Motor neuron (in vitro differentiated cells): ENCODE data around the gene MYO16. TPM values are rescaled to one million over a fixed set of nuclear protein-coding genes. Genes with fewer than 3 reads are reported as not detected.

ENCODE experiments used
- ATAC-seq, 8 experiments: fragments of 200-7000 bp; cut with Tn5 transposase; replicated peaks in 6 of 8; 2 replicates each; pipeline ENCODE4 v1.8.0; 2021; ENCODE audit warnings: mild to moderate bottlenecking in 8 of 8, moderate library complexity in 8 of 8
- H3K27ac ChIP-seq, 2 donors: fragments of 250-450 bp; sonication (Bioruptor Pico); 2 replicates each; pipeline ENCODE4 v1.9.0; 2021; ENCODE audit warnings: antibody characterized with exemption in 2 of 2, mild to moderate bottlenecking in 2 of 2, moderate library complexity in 1 of 2
- H3K4me1 ChIP-seq, 2 donors: fragments of 250-450 bp; sonication (Bioruptor Pico); replicated peaks in 1 of 2; 2 replicates each; pipeline ENCODE4 v1.6.1; 2021; ENCODE audit warnings: antibody characterized with exemption in 2 of 2, mild to moderate bottlenecking in 2 of 2, moderate library complexity in 1 of 2
- H3K4me3 ChIP-seq, 5 donors: fragments of 250-450 bp; sonication (Bioruptor Pico); 2 replicates each; pipeline ENCODE4 v1.9.0; 2021; ENCODE audit warnings: antibody characterized with exemption in 5 of 5, mild to moderate bottlenecking in 5 of 5, moderate library complexity in 4 of 5
- WGBS, 10 experiments: fragments of 450-650 bp; shearing (Covaris generic); methylation state at CpG; one replicate each; pipeline ENCODE4 v1.0.0; 2022; 5-methylcytosine and 5-hydroxymethylcytosine counted together
- in situ Hi-C, 9 experiments: fragments of 400-800 bp; cut with MboI; loops; one replicate each; pipeline ENCODE4 v1.15.0; 2021; ENCODE audit warnings: low sequenced_read_pairs in 9 of 9, low pct_unique_long_range_greater_than_20kb in 2 of 9; ENCODE audit not compliant: unreplicated experiment in 9 of 9
- total RNA-seq, 8 experiments: library from RNA; unstranded; fragments of 300-600 nt; gene quantifications; 2 replicates each; pipeline versions ENCODE4 v1.2.3 to v1.2.4, GENCODE V29; 2022

MYO16 gene
- total RNA-seq, 8 experiments from 2014 or later: 0.18 to 16.0 (median 6.2) TPM

GRCh38 chr13:109246001-109246400 lies 616.6 kb downstream of the MYO16 start:
- in situ Hi-C loops: no loop called here
- 100% methylated on average over 1 of the region's 1 CpG; no CpG with 5 or more reads in 2 of the 10 experiments for WGBS, 10 experiments
- ATAC-seq: no peak

GRCh38 chr13:109249780-109250528 lies 620.5 kb downstream of the MYO16 start:
- WGBS, 10 experiments: 46 to 100% (median 82%) methylated on average over 1 to 4 of the region's 4 CpGs; no CpG with 5 or more reads in 1 of the 10 experiments
- Histone ChIP-seq H3K27ac (no peak overlapping the region), H3K4me1 (peaks cover 5 to 11% of the 10 kb centered on the region in 2 donors), H3K4me3 (no peak overlapping the region)
- in situ Hi-C loops: no loop called here
- ATAC-seq: peak in 1 of 8 experiments; percentile 53

More at GRCh38 chr13:109246001-109246400, 616.6 kb downstream of the MYO16 start:
- Histone ChIP-seq H3K27ac (no peak overlapping the region), H3K4me1 (peaks cover 7 to 8% of the 10 kb centered on the region in 2 donors), H3K4me3 (no peak overlapping the region)

- ATAC-seq: no peak
- WGBS, 10 experiments: 0 to 100% (median 71%) methylated on average over 2 of the region's 2 CpGs; no CpG with 5 or more reads in 1 of the 10 experiments
- Histone ChIP-seq H3K4me3 (no peak overlapping the region), H3K27ac (no peak overlapping the region), H3K4me1 (peaks cover 5 to 13% of the 10 kb centered on the region in 2 donors)
- in situ Hi-C loops: no loop called here
These were observed 622.5 kb downstream of the MYO16 start for GRCh38 chr13:109251956-109252355.

GRCh38 chr13:109253316-109253715 lies 623.9 kb downstream of the MYO16 start:
- no peak overlapping the region for H3K27ac ChIP-seq
- H3K4me3 ChIP-seq: no peak overlapping the region
- in situ Hi-C loops: no loop called here
- peaks cover 5 to 15% of the 10 kb centered on the region in 2 donors for H3K4me1 ChIP-seq
- no peak for ATAC-seq
- 17 to 100% (median 80%) methylated on average over 1 of the region's 1 CpG; no CpG with 5 or more reads in 3 of the 10 experiments for WGBS, 10 experiments

GRCh38 chr13:109254274-109254673 lies 624.9 kb downstream of the MYO16 start:
- H3K4me3 ChIP-seq: no peak overlapping the region
- H3K4me1 ChIP-seq: peaks cover 5 to 15% of the 10 kb centered on the region in 2 donors
- ATAC-seq: peak in 5 of 8 experiments; percentile 39 to 79 (median 67)
- no peak overlapping the region for H3K27ac ChIP-seq
- in situ Hi-C loops: no loop called here
- WGBS, 10 experiments: 0 to 100% (median 50%) methylated on average over 1 of the region's 1 CpG; no CpG with 5 or more reads in 4 of the 10 experiments

- 20 to 100% (median 89%) methylated on average over 1 to 4 of the region's 4 CpGs for WGBS, 10 experiments
- in situ Hi-C loops: no loop called here
- no peak overlapping the region for H3K27ac ChIP-seq
- H3K4me3 ChIP-seq: no peak overlapping the region
- peaks cover 5 to 15% of the 10 kb centered on the region in 2 donors for H3K4me1 ChIP-seq
- no peak for ATAC-seq
These were observed 625.9 kb downstream of the MYO16 start for GRCh38 chr13:109255141-109255856.

- 0 to 46% (median 13%) methylated on average over 1 to 3 of the region's 3 CpGs; no CpG with 5 or more reads in 1 of the 10 experiments for WGBS, 10 experiments
- no peak overlapping the region for H3K27ac ChIP-seq
- H3K4me1 ChIP-seq: peaks cover 5 to 15% of the 10 kb centered on the region in 2 donors
- no peak overlapping the region for H3K4me3 ChIP-seq
- ATAC-seq: peak; percentile 61 to 99 (median 86)
- in situ Hi-C loops: no loop called here
These were observed 627.7 kb downstream of the MYO16 start for GRCh38 chr13:109256866-109257760.
